Iris pigment epithelial cell (primary cell): ENCODE results near the gene ITPK1.

ENCODE experiments used
- DNase-seq: peaks from one replicate; pipeline ENCODE4 v3.0.0-alpha.2; 2011; ENCODE audit warnings: low read depth

The ITPK1 gene

DNA sequence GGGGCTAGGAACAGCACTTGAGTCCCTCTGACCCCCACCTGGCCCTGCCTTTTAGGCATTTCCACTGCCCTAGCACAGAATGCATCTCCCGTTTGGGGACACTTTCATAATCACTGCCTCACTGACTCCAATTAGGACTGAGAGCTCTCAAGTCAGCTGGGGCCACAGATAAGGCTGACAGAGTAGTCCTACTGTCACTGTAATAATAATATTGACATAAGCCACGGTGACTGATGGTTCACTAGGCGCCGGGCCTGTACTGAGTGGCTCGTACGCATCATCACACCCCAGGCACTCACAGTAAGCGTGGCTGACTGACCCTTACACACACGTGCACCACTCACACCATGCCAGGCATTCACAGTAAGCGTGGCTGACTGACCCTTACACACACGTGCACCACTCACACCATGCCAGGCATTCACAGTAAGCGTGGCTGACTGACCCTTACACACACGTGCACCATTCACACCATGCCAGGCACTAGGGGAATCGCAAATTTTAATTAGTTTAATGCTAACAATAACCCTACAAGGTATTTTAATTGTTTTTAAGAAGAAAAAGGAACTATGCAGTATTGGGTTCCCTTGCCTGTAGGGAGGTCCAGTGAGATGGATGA is 105.1 kb downstream of the ITPK1 start:
- no peak for DNase-seq

- no peak for DNase-seq
Observed at GRCh38 chr14:93010130-93010499, 105.6 kb downstream of the ITPK1 start.

GRCh38 chr14:93009471-93010129 is 106.1 kb downstream of the ITPK1 start:
- DNase-seq, result no peak

- DNase-seq, result peak; percentile 32
Observed at GRCh38 chr14:93008381-93008780, 107.3 kb downstream of the ITPK1 start.

GRCh38 chr14:93007225-93007997 is 108.3 kb downstream of the ITPK1 start:
- DNase-seq, result peak; percentile 81

- peak; percentile 27 for DNase-seq
Observed at GRCh38 chr14:93006567-93007051, 109.1 kb downstream of the ITPK1 start.

- no peak for DNase-seq
Observed at GRCh38 chr14:93005838-93006237, 109.9 kb downstream of the ITPK1 start.

GRCh38 chr14:93005135-93005813 is 110.5 kb downstream of the ITPK1 start:
- DNase-seq, result no peak

GRCh38 chr14:93004699-93005082 is 111.0 kb downstream of the ITPK1 start:
- DNase-seq, result no peak

- no peak for DNase-seq
Observed at GRCh38 chr14:93003945-93004698, 111.6 kb downstream of the ITPK1 start.

GRCh38 chr14:93002851-93003298 is 112.8 kb downstream of the ITPK1 start:
- DNase-seq, result no peak

GRCh38 chr14:93002049-93002448 is 113.7 kb downstream of the ITPK1 start:
- no peak for DNase-seq

DNA sequence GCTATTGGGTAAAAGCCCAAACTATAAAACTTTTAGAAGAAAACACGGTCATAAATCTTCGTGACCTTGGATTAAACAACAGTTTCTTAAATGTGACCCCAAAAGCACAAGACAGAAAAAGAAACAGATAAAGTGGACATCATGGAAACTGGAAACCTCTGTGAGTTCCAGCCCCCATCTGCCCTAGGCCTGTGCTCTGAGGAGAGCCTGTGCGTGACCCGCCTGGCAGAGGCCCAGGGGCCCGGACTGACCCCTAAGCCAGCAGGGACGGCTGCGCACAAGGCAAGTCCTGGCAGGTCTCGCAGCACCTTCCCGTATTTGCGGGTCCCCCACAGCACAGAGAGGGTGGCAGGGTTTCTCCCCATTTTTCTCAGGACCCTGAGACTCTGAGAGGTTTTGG is 116.8 kb downstream of the ITPK1 start:
- DNase-seq, result no peak

- no peak for DNase-seq
Observed at GRCh38 chr14:92997343-92998061, 118.2 kb downstream of the ITPK1 start.

DNA sequence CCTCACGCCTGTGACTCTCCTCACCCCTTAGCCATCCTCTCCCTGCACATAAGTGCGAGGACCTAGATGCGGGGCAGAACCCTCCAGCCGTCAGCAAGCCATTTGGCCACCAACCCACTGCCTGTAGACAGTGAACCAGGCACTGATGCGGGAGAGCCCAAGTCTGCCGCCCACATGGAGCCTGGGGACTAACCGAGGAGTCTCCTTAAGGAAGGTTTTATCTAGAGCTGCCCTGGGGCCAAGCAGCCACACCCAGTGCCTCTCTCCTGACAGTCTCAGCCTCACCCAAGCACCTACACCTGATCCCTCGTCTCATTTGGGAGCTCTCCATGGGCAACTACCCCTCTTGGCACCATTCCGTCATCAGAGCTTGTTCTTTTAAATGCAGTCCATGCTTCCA is 120.1 kb downstream of the ITPK1 start:
- no peak for DNase-seq

DNA sequence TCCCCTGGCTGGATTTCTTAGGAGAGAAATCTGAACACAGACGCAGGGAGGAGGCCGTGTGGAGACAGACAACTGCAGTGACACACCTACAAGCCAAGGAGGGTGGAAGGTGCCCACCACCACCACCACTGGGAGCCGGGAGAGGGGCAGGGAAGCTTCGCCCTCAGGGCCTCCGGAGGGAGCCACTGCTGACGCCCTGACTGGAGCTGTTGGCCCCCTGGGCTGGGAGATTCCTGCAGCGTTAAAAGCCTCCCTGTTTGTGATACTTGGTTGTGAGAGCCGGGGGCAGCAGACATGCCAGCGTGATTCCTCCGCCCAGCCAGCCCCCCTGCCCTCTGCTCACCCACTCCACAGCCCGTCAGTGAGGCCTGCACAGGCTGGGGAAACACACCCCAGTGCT is 120.8 kb downstream of the ITPK1 start:
- no peak for DNase-seq

GRCh38 chr14:92994131-92994676 is 121.5 kb downstream of the ITPK1 start:
- DNase-seq, result no peak

GRCh38 chr14:92993302-92993701 is 122.4 kb downstream of the ITPK1 start:
- peak; percentile 25 for DNase-seq

DNA sequence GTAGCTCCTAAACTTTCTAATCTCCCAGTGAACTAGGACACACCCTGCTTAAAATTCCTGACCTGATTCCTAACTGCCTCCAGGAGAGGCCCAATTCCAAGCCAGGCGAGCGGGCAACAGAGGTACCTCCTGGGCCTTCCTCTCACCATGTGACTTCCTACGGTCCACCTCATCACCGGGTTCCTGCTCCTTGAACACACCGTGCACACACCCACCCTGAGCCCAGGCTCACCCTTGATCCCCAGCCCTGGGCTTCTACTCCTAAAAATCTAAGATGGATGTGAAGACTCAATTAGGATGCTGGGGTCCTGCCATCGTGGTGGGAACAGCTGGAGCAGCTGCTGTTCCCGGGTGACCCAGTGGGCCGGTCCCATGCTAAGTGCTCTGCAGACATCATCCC is 124.2 kb downstream of the ITPK1 start:
- DNase-seq, result no peak
